GM18870 (cell line): ENCODE data around the gene MAPRE2.
"Not testable (repeated sequence)": the region's sequence is repeated elsewhere in the genome, so short reads cannot be mapped to it uniquely, and the experiment has no call there.

Experiments
- ATAC-seq: cut with Tn5 transposase; IDR thresholded peaks from one replicate; pipeline ENCODE4 v1.9.1; 2021; ENCODE audit warnings: moderate library complexity; ENCODE audit not compliant: unreplicated experiment

The MAPRE2 gene

DNA sequence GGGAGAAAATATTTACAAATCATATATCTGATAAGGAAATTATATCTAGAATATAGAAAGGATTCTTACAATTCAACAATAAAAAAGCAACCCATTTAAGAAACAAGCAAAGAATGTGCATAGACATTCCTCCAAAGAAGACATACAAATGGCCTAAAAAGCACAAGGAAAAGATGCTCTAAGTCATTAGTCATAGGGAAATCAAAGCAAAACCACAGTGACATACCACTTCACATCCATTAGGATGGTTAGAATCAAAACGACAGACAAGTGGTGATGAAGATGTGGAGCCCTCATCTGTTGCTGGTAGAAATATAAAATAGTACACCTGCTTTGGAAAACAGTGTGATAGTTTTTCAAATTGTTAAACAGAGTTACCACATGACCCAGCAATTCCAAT lies 48.2 kb downstream of the MAPRE2 start:
- ATAC-seq = no peak

DNA sequence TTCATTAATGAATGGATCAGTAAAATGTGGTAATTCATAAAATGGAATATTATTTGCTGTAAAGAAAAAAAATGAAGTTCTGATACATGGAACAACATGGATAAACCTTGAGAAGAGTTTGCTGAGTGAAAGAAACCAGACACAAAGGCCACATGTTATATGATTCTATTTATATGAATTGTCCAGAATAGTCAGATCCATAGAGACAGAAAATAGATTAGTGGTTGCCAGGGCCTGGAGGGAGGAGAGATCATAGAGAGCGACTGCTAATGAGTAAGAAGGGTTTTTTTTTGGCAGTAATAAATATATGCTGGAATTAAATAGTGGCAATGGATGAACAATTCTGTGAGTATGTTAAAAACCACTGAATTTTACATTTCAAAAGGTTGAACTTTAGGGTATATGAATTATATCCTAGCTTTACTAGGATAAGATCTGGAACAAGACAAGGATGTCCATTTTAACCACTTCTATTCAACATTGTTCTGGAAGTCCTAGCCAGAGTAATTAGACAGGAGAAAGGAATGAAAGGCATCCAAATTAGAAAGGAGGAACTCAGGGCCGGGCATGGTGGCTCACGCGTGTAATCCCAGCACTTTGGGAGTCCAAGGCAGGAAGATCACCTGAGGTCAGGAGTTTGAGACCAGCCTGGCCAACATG lies 48.8 kb downstream of the MAPRE2 start:
- ATAC-seq = no peak

GRCh38 chr18:35091841-35092240 lies 50.6 kb downstream of the MAPRE2 start:
- no peak for ATAC-seq

GRCh38 chr18:35095983-35096676 lies 54.9 kb downstream of the MAPRE2 start:
- ATAC-seq = peak; percentile 91

DNA sequence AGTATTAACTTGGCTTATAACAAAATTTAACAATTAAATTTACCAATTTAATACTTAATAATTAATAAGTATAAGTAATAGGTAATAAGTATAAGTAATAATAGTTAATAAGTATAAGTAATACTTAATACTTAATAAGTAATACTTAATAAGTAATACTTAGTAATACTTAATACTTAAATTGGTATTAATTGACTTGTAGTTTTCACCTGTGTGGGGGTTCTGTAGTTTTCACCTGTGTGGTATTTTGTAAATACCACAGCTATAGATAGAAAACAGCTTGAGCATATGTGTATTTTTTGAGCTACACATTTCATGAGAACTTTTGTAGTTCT lies 55.4 kb downstream of the MAPRE2 start:
- peak; percentile 11 for ATAC-seq

- ATAC-seq = no peak
Observed at GRCh38 chr18:35097195-35097594, 56.0 kb downstream of the MAPRE2 start.

DNA sequence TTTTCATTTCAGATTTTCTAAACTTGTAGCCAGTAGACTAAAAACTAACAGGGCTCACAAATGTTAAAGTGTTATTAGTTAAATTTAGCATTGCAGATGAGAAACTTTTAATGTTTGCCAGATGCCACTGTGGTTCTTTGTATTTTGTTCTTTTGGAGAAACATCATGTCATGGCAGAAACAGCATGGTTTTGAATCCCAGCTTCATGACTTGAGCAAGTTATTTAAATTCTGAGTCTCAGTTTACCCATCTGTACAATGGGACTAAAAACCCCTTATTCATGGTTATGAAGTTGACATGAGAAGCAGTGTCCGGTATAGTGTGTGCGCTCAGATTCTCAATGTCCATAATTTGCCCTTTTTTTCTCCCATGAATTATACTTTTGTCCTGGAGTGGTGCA lies 56.5 kb downstream of the MAPRE2 start:
- ATAC-seq = no peak

DNA sequence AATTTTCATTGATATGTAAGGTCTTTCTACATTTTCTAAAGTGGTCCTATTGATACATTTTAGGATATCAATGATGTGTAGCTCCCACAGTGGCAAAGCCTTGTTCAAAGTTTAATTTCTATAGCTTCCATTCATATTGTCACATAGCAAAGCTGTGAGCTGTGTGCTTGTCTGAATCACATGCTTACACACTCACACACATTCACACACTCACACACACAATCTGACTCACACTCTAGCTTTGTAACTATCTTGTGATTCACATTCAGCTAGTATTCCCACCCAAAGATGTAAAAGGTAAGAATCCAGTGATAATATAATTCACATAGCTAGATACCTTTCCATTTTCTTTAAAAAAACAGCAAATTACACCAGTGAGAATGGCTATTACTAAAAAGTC lies 58.7 kb downstream of the MAPRE2 start:
- ATAC-seq = no peak

DNA sequence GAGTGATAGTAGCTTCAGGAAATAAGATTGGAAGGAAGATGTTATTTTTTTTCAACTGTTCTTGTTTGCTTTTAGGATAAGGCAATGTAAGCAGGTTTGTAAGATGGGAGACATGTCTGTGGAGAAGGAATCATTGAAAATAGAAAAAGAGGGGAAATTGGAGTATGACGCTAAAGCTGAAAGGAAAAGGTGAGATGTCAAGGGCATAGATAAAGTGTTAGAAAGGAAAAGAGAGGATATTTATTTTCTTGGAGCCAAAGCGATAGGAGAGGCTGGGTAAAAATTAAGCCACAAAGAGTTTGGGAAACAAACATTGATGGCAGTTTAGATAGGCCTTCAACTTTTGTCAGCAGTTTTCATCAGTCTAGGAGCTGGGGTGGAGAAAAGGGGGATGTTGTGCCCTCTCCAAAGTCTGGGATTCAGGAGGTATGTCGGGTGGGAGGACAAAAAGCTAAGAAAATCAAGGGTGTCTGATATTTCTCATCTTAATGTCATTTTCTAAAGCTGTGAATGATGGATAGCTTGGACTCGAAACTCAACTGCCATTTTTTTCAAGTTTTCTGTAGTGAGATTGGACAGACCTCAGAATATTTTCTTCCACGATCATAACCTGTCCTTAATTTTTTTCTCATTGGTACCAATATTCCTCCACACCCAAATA lies 63.3 kb downstream of the MAPRE2 start:
- ATAC-seq = no peak

DNA sequence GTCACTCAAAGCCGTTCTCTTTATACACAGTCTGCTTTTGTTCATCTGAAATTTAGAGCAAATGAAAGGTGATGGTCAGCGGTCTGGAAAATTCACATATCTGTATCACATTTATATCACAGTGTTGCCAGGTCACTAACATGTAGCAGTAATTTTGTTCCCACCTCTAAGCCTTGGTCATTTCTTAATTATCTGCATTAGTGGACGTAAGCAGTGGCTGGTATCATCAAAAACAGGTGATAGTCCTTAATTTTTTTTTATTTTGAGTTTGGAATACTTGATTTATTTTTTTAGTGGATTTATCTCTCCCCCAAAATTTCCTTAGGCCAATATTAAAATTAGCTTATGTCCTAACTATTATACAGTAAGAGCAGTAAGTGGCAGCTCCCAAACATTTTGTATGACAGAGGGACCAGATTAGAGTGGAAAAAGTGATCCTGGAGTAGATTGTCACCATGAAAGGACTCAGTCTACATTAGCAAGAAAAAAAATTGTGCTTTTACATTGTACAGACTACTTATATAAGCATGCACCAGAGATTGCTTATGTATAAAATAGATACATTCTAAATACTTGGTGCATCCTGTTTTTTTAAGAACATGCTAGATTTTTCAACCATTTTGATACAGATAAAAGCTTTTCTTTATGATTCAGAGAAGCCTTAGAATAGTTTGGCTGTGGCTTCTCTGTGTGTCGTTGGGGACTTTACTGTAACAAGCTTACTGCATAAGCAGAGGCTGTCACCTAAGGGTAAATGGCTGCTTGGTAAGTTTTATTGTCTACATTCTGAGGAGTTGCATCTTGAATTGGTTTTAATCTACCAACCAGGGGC lies 65.0 kb downstream of the MAPRE2 start:
- ATAC-seq = no peak

DNA sequence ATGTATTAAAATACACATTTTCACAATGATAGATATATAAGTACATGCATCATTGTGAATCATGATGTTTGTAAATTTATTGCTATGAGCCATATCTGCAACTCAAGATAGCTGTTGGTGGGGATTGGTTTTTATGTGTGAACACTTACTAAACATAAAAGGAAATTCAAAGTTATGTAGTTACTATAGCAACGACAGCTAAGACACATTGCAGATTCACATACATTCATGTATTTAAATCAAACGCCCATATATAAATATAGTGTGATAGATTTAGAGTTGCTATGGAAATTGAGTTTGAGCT lies 65.6 kb downstream of the MAPRE2 start:
- ATAC-seq = no peak

GRCh38 chr18:35107216-35107615 lies 66.0 kb downstream of the MAPRE2 start:
- no peak for ATAC-seq

- ATAC-seq = not testable (repeated sequence)
Observed at GRCh38 chr18:35108088-35108487, 66.9 kb downstream of the MAPRE2 start.

- no peak for ATAC-seq
Observed at GRCh38 chr18:35110059-35110458, 68.8 kb downstream of the MAPRE2 start.

DNA sequence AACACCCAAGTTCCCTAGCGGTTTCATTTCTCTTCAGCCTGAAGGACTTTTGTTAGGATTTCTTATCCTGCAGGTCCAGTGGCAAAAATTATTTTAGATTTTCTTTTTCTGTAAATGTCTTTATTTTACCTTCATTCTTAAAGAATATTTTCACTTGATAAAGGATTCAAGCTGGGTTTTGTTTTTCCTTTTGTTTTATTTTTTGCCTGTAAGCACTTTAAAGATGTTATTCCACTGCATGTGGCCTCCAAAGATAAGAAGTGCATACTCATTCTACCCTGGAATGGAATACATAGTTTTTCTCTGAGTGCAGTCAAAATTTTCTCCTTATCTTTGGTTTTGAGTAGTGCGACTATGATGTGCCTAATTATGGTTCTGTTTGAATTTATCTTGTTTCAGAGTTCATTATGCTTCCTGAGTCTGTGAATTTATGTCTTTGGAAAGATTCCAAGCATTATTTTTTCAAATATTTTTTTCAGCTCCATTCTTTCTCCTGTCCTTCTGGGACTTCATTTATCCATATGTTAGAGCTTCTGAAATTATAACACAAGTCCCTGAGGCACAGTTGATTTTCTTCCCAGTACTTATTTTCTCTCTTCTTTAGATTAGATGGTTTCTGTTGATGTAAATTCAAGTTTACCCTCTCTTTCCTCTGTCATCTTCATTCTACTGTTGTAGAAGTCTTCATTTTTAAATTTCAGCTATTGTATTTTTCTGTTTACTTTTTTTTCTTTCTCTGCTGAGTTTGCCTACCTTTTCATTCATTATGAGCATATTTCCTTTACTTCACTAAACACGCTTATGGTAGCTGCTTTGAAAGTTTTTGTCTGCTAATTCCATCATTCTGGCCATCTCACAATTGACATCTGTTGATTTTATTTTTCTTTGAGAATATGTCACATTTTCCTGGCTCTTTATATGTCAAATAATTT lies 69.6 kb downstream of the MAPRE2 start:
- ATAC-seq = no peak

DNA sequence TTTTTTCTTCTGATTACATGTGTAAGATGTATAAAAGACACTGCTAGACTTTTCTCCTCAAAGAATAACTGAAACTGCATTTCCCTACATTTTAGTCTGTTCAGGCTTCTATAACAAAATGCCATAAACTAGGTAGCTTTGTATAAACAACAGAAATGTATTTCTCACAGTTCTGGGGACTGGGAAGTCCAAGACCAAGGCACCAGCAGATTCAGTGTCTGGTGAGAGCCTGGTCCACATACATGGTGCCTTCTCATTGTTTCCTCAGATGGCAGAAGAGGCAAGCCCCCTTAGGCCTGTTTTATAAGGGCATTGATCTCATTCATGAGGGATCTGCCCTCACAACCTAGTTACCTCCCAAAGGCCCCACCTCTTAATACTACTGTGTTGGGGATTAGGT lies 71.5 kb downstream of the MAPRE2 start:
- ATAC-seq = no peak

DNA sequence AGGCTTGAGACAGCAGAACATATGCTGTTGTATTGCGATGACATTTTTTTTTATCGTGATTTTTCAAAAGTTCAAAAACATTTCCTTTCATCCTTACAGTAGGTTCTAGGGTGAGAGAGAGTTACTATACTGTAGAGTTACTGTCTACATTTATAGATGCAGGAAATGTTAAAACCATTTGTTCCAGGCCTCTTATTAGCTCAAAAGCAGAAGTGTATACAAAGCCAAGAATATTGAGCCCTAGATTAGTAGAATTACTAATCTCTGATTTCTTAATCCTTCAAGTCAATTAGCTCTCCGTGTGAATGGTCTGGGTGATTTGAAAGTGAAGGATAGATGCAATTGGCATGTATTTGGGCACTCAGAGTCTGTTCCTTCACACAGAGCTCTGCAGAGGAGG lies 73.1 kb downstream of the MAPRE2 start:
- no peak for ATAC-seq

- ATAC-seq = no peak
Observed at GRCh38 chr18:35116784-35117318, 75.6 kb downstream of the MAPRE2 start.

- ATAC-seq = no peak
Observed at GRCh38 chr18:35117372-35117771, 76.2 kb downstream of the MAPRE2 start.

- ATAC-seq = no peak
Observed at GRCh38 chr18:35117951-35118411, 76.8 kb downstream of the MAPRE2 start.
